Left hindlimb (tissue), 1 donor: ENCODE measurements around the gene CPN2.
A peak's percentile ranks its signal among the peaks of the same experiment; 100 is the strongest.

Experiments
- DNase-seq: peaks from one replicate; pipeline ENCODE4 v3.0.0-alpha.2; 2018

CPN2 gene

DNA sequence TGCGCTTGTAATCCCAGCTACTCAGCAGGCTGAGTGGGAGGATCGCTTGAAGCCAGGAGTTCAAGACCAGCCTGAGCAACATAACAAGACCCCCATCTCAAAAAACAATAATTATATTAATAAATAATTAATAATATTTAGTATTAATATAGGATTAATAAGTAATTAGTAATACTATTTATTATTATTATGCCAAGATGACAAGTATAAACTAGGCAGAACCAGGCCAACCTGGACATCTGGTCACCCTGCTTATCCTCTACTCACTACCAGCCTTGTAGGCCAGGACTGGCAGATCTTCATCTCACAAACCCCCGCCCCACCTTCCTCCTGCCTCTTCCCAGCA is 429 bp downstream of the CPN2 start:
- DNase-seq: no peak

DNA sequence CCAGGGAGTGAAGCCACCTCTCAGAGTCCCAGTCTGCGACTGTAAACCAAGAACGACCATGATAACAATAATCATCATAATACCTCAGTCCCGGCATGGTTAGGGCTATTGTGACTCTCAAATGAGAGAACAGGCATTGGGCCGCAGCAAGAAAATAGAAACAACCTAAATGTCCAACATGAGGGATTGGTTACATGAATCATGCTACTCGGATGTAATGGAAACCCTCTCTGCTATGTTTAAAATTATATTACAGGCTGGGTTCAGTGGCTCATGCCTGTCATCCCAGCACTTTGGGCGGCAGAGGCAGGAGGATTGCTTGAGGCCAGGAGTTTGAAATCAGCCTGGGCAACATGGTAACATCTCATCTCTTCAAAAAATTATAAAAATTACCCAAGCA is 2.8 kb downstream of the CPN2 start:
- no peak for DNase-seq

DNA sequence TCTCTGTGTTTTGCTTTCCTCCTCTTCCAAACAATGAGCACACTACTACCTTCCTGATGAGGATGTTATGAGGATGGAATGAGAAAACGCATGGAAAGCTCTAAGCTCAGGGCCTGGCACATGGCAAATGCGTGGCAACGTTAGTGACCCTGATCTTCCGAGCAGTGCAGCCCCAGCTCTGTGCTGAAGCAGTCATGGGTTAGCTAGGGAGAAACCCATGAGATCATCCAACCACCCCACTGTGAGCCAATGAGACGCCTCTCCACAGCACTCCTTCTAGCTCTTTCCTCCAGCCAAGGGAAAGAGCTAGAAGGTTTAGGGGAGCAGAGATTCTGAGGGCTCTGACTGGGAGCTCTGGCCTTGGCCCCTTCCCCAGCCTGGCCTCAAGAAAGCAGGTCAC is 4.5 kb downstream of the CPN2 start:
- no peak for DNase-seq

DNA sequence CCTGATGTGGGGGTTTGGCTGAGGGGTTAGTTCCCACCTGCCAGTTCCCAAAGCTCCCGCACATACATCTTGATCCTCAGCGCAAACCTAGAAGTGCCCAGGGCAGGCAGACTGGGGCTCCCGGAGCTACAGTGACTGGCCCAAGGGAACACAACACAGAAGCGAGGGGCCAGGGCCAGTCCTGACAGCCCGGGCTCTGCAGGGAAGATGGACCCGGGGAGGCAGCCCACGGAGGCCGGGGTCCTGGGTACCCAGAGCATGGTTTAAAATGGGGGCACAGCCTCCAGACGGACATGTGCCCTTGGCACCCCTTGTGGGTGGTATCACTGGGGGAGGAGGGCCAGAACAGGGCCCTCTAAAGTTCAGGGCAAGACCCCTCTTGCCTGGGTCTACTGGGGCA is 5.1 kb downstream of the CPN2 start:
- DNase-seq: no peak

- DNase-seq: peak; percentile 78
These were observed 7.1 kb downstream of the CPN2 start for GRCh38 chr3:194344012-194344411.

GRCh38 chr3:194343561-194343893 is 7.6 kb downstream of the CPN2 start:
- no peak for DNase-seq

DNA sequence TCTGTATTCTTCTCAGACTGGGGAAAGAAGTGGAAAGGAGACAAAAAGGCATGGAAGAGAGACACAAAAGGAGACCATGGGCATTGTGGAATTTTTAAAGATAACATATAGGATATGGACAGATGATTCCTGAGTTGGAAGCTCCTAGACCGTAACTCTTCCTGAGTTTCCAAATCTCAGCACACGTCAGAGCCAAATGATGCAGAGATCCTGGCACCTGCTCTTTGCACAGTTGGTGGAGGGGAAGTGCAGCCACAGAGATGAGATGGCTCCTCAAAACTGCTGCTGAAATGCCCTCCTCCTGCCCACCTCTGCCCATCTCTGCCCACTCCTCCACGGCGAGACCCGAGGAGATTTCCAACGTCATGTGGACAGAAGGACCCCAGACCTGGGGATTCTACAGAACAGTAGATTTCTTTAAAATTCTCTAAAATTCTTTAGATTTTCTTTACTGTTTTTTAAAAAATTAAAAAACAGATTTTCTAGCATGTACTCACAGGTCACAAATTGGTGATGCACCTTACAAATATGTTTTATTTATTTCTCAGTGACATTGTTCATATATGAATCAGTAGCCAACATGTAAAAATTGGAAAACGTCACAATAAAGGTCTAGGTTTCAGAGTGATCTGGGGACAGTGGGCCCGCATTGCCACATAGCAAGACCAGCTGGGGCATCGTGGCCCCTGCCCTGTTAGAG is 8.1 kb downstream of the CPN2 start:
- DNase-seq: no peak

DNA sequence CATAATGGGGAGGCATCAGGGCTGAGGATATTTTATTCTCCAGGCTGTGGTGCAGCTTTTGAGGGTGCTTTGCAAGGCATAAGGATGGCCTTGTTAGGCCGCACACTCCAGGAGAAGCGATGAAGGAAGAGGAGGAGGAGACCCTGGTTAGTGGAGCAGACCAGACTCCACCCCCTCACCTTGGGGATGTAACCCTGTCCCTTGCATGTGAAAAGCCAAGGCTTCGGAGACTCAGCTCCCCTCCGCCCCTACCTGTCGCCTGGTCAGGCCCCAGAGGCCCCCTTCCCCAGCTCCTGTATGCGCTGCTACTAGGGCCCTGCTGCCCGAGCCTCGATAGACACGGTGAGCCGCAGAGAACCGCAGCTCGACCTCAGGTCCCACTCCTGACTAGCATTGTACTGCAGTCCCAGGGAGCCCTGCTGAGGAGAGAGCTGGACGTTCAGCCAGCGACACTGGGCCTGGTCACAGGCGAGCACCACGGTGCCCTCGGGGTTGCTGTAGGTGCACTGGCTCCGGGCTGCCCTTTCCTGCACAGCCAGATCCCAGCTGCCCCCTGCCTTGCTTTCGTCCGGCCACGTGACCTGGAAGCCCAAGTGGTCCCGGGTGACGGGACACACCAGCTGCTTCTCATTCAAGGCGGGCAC is 10.2 kb downstream of the CPN2 start:
- DNase-seq: no peak

DNA sequence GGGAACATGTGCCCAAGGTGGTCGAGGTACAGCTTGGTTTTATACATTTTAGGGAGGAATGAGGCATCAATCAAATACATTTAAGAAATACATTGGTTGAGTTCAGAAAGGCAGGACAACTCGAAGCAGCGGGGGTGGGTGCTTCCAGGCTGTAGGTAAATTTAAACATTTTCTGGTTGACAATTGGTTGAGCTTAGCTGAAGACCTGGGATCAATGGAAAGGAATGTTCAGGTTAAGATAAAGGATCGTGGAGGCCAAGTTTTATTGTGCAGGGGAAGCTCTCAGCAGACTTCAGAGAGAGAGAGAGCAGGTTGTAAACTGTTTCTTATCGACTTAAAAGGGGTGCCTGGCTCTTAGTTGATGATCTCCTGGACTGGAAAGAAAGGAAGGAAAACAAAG is 11.3 kb downstream of the CPN2 start:
- no peak for DNase-seq

DNA sequence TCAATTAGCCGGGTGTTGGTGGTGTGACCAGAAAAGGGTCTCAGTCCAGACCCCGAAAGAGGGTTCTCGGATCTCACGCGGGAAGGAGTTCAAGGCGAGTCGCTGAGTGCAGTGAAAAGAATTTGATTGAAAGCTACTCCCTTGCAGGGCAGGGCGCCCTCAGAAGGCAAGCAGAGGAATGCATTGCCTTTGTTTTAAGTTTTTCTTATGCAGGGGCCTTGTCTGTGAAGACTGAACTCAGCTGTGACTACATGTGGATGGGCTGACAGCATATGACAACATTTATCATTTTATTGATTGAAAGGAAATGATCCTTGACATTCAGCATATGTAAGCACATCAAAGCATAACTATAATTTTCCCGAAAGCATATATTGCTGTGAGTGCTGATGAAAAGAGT is 11.8 kb downstream of the CPN2 start:
- DNase-seq: no peak

GRCh38 chr3:194337965-194338753 is 13.0 kb downstream of the CPN2 start:
- DNase-seq: no peak

- DNase-seq: no peak
These were observed 14.3 kb downstream of the CPN2 start for GRCh38 chr3:194336601-194337355.

DNA sequence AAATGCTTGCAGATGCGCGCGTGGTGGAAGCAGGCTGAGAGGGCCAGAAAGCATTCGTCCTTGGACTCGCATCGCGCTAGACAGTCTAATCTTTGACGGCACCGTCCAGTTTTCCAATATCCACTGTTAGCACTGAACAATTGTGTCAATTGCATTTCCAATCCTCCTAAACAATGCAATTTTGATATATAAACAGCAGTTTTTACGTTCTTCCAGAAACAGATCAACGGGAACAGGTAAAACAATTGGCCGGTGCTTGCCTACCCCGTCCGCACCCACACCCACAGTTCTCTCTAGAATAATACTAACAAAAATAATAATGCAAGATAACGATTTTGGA is 17.2 kb downstream of the CPN2 start:
- DNase-seq: no peak

- DNase-seq: peak; percentile 91
These were observed 17.7 kb downstream of the CPN2 start for GRCh38 chr3:194333212-194333980.

GRCh38 chr3:194332858-194333211 is 18.3 kb downstream of the CPN2 start:
- DNase-seq: no peak

GRCh38 chr3:194330579-194330978 is 20.5 kb downstream of the CPN2 start:
- DNase-seq: no peak

GRCh38 chr3:194330160-194330559 is 21.0 kb downstream of the CPN2 start:
- DNase-seq: no peak

DNA sequence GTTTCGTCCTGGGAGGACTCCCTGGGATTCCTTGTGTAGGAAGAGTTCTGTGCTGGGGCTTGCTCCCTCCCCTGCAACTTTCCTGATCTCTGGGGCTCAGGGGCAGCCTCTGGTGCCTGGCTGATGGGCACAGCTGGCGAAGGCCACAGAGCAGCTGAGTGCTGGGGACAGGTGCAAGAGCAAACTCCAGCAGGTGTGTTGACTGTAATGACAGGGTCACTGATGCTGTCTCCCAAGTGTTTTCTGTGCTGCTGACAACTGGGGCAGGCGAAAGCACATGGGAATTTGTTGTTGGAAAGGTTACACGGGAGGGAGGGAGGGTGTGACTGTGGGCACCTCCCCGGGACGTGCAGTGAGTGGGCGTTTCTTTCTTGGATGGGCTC is 21.6 kb downstream of the CPN2 start:
- DNase-seq: peak; percentile 63

DNA sequence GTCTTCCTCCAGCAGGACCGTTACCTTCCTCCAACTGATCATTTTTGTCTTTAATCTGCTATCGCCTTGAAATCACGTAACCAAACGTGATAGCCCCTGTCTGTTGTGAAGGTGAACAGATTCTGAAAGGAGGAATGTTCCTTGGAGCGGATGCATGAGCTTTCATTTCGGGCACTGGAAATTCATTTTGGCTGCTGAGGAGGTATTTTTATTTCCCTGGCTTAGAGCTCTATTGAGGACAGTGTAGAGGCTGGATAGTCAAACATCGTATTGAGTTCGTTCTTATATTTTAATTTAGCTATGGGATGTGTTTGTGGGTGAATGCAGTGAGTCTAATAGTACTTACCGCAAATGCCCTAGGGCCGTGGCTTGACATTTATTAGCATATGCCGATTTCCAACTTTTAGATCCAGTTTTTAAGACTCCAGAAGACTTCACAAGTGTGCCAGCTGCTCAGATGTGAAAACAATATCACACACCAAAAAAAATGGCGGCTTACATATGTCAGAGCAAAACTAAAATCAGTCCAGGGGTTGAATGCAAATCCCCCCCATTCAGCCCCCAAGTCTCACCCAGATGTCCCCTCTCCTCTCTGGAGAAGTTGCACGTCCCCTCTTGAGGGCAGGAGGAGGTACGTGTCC is 22.1 kb downstream of the CPN2 start:
- no peak for DNase-seq

DNA sequence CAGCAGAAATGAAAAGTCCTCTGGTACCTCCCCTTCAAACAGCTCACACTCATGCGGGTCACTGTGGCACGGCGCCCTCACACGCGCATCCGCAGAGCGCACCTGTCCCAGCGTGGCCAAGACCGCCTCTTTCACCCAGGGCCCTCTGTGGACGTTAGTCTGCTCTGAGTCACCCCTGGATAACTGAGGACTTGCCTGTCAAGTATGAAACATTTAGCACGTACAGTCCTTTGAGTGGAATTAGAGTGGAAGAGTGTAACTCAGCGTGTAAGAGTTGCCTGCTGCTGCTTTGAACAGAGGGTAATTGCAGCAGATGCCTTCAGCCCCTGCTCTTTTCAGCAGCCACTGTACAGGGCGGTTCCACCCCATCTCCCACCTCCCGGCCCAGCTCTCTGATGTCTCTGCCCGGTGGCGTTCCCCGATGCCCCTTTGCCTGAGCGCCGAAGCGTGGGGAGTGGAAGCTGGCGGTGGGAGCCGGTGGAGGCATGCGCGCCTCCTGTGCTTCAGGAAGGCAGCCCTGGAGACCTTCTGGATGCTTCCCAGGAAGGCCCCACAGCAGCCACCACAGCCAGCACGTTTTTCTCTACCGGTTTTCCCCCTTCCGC is 23.0 kb downstream of the CPN2 start:
- peak; percentile 65 for DNase-seq

DNA sequence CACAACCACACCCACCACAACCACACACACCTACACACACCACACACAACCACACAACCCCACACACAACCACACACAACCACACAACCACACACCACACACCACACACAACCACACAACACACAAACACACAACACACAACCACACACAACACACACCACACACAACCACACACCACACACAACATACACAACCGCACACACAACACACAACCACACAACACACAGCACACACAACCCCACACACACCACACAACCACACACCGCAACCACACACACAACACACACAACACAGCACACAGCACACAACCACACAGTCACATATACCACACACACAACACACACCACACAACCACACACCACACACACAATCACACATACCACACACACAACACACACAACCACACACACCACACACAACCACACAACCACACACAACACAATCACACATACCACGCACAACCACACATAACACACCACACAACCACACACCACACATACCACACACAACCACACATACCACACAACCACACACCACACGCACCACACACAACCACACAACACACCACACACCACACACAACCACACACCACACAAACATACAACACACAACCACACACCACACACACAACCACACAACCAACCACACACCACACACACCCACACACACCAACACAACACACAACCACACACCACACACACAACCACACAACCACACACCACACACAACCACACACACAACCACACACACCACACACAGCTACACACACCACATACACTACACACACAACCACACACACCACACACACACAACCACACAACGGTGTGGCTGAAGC is 23.7 kb downstream of the CPN2 start:
- DNase-seq: no peak

DNA sequence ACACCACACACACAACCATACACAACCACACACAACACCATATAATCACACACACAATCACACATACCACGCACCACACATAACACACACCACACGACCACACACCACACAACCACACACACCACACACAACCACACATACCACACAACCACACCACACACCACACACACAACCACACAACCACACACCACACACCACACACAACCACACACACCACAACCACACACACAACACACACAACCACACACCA is 24.2 kb downstream of the CPN2 start:
- DNase-seq: no peak
